ENCODE results near the gene LRRN1.

- TF ChIP-seq CTCF (conservative IDR thresholded peaks at IDR 0.05) (no peak), ZFX (IDR thresholded peaks at IDR 0.05) (no peak)
Measured at GRCh38 chr3:3853544-3853943, 54.3 kb downstream of the LRRN1 start.
